NT2/D1 (cell line): ENCODE measurements around the gene EMILIN1.

Source experiments
- DNase-seq: peaks from one replicate; pipeline ENCODE4 v3.0.0-alpha.2; 2011; ENCODE audit warnings: low read depth, low spot score
- H3K27me3 ChIP-seq: 2 replicates; pipeline ENCODE4 v1.6.0; 2011; ENCODE audit warnings: mild to moderate bottlenecking; ENCODE audit not compliant: insufficient read length, insufficient read depth
- H3K36me3 ChIP-seq: 2 replicates; pipeline ENCODE4 v1.6.1; 2011; ENCODE audit warnings: mild to moderate bottlenecking, low read length, mixed read lengths; ENCODE audit not compliant: insufficient read depth, insufficient read length
- H3K4me1 ChIP-seq: 2 replicates; pipeline ENCODE4 v1.5.1; 2011; ENCODE audit not compliant: insufficient read depth, insufficient read length
- H3K4me3 ChIP-seq: 2 replicates; pipeline ENCODE4 v1.5.1; 2011; ENCODE audit warnings: low read depth; ENCODE audit not compliant: insufficient read length
- H3K9ac ChIP-seq: 2 replicates; pipeline ENCODE4 v1.6.0; 2011; ENCODE audit warnings: low read depth; ENCODE audit not compliant: insufficient read length
- H3K9me3 ChIP-seq: 2 replicates; pipeline ENCODE4 v1.5.1; 2011; ENCODE audit warnings: mild to moderate bottlenecking, low read length; ENCODE audit not compliant: insufficient read depth
- SUZ12 ChIP-seq: IDR thresholded peaks from 2 replicates; pipeline ENCODE4 v1.6.1; 2011; ENCODE audit not compliant: insufficient read length, insufficient read depth; ENCODE audit errors: extremely low read depth
- YY1 ChIP-seq: IDR thresholded peaks from 2 replicates; pipeline ENCODE4 v1.6.1; 2011; ENCODE audit not compliant: insufficient read length, insufficient read depth
- ZNF274 ChIP-seq: IDR thresholded peaks from 2 replicates; pipeline ENCODE4 v1.6.1; 2011; ENCODE audit warnings: mild to moderate bottlenecking, low read depth, low read length

EMILIN1 gene

DNA sequence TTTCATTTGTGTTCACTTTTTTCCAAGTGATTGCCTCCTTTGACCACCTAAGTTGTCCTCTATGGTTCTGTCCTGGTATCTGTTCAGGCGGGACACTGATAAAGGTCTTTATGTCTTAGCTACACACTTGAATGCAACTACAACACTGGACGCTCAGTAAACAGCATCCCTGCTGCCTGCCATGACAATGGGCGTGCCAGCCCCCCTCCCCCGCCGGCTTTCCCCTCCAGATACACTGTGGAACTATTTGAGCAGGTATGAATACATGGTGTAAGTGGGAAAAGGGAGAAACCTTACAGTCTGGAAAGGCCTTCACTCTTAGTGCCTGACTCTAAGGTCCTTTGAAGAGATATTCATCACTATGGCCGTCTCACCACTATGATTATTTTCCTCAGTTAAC lies 21.2 kb upstream of the EMILIN1 start:
- Histone ChIP-seq H3K27me3 (no peaks in the 10 kb centered on the region), H3K9me3 (no peaks in the 10 kb centered on the region), H3K4me1 (no peaks in the 10 kb centered on the region), H3K4me3 (no peak overlapping the region), H3K9ac (no peak overlapping the region), H3K36me3 (peaks cover 77% of the 10 kb centered on the region)
- TF ChIP-seq SUZ12 (no peak), ZNF274 (no peak), YY1 (no peak)
- no peak for DNase-seq

DNA sequence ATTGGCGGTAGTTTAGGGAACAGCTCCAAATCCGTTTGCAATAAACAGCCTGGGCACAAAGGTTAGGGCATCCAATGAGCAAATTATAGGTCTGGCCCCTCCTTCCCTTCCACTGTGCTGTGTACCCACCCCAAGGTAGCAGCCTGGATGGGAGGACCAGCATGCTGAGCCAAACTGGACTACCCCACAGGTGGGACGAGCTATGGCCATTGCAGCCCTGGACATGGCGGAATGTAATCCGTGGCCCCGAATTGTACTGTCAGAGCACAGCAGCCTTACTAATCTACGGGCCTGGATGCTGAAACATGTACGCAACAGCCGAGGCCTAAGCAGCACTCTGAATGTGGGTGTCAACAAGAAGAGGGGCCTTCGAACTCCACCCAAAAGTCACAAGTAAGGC lies 20.2 kb upstream of the EMILIN1 start:
- Histone ChIP-seq H3K4me3 (no peak overlapping the region), H3K9me3 (no peaks in the 10 kb centered on the region), H3K4me1 (no peaks in the 10 kb centered on the region), H3K36me3 (peaks cover 77% of the 10 kb centered on the region), H3K27me3 (no peaks in the 10 kb centered on the region), H3K9ac (no peak overlapping the region)
- no peak for DNase-seq
- no peak for TF ChIP-seq ZNF274
- TF ChIP-seq SUZ12, result no peak
- no peak for TF ChIP-seq YY1

DNA sequence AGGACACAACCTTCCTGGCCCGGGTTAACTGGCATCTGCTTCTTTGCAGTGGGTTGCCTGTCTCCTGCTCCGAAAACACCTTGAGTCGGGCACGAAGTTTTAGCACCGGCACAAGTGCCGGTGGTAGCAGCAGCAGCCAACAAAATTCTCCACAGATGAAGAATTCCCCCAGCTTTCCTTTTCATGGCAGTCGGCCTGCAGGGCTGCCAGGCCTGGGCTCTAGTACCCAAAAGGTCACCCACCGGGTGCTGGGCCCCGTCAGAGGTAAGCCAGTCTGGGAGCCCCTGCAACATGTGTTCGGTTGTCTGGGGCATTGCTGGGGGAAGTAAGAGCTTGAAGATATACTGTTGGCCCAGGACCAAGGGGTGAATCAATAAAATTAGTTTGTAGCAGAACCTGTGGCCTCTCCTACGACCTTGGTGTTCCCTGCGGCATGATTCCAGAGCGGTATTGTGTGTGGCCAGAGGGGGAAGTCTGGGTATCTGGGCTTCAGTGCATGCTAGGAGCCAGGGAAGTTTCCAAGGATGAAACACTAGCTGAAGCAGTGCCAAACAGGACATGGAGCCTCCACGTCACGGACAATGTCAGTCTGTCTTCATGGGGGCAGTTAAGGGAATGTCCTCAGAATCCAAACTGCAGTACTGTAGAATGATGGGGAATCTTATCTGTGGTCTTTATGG lies 19.1 kb upstream of the EMILIN1 start:
- H3K4me3 ChIP-seq, result no peak overlapping the region
- no peak overlapping the region for H3K9ac ChIP-seq
- H3K27me3 ChIP-seq, result no peaks in the 10 kb centered on the region
- H3K9me3 ChIP-seq, result no peaks in the 10 kb centered on the region
- peaks cover 69% of the 10 kb centered on the region for H3K36me3 ChIP-seq
- no peak for TF ChIP-seq ZNF274
- TF ChIP-seq YY1, result no peak
- no peak for TF ChIP-seq SUZ12
- no peak for DNase-seq
- no peaks in the 10 kb centered on the region for H3K4me1 ChIP-seq

DNA sequence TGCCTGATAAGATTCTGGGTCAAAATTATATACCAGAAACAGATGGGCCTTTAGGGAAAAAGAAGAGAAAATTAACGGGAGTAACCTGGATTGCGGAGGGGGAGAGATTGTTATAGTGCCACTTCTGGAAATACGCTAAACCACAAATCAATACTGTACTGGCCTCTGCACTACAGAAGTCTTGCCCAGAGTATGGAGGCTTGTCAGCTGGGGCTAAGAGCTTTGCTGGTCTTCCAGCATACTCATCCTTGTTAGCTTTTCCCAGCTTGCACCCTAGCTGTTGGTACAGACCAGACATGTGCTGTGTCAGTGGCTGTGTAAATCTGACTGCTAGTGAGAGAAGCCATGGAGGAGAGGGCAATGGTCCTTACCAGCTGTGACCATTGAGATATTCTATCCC lies 18.1 kb upstream of the EMILIN1 start:
- DNase-seq, result no peak
- no peaks in the 10 kb centered on the region for H3K27me3 ChIP-seq
- H3K4me3 ChIP-seq, result no peak overlapping the region
- H3K36me3 ChIP-seq, result peaks cover 64% of the 10 kb centered on the region
- no peaks in the 10 kb centered on the region for H3K4me1 ChIP-seq
- no peak overlapping the region for H3K9ac ChIP-seq
- TF ChIP-seq SUZ12, result no peak
- TF ChIP-seq YY1, result no peak
- no peak for TF ChIP-seq ZNF274
- H3K9me3 ChIP-seq, result no peaks in the 10 kb centered on the region

DNA sequence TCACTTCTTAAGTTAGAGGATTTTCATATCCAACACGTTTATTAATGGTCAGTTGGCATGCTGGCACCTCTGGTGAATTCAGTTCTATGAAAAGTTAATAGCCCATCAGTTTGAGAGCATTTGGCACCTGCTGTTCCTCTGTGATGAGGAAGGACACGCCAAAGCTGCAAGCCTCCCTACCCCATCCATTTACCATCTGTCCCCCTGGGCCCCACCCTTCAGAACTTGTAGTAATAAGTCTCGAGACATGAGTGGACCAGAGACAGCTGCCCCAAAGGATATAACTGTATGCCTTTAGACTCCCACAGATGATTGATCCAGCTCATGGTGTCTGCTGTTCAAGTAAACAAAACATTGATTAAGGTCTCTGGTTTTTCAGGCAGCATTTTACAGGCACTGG lies 13.3 kb upstream of the EMILIN1 start:
- H3K36me3 ChIP-seq, result peaks cover 56% of the 10 kb centered on the region
- no peak for DNase-seq

DNA sequence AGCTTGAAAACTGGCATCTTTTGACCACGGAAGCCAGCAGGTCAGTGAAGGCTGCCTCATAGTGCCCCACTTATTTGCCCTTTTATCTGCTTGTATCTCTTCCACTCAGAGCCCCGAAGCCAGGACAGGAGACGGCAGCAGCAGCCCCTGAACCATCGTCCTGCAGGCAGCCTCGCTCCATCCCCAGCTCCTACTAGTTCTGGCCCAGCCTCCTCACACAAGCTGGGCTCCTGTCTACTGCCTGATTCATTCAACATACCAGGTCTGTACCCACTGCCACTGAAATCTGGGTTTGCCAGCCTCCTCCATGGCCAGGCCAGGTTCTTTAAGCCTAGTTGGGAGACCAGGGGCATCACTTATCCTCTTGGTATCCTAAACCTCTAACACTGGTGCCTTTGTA lies 11.0 kb upstream of the EMILIN1 start:
- TF ChIP-seq YY1, result no peak
- TF ChIP-seq SUZ12, result no peak
- TF ChIP-seq ZNF274, result no peak
- Histone ChIP-seq H3K27me3 (no peaks in the 10 kb centered on the region), H3K4me1 (no peaks in the 10 kb centered on the region), H3K36me3 (peaks cover 59% of the 10 kb centered on the region), H3K9me3 (no peaks in the 10 kb centered on the region), H3K9ac (no peak overlapping the region), H3K4me3 (no peak overlapping the region)
- no peak for DNase-seq

More for the DNA sequence above, 13.3 kb upstream of the EMILIN1 start:
- TF ChIP-seq ZNF274, result no peak
- TF ChIP-seq YY1, result no peak
- TF ChIP-seq SUZ12, result no peak
- H3K4me1 ChIP-seq, result no peaks in the 10 kb centered on the region
- H3K9ac ChIP-seq, result no peak overlapping the region
- no peaks in the 10 kb centered on the region for H3K9me3 ChIP-seq
- H3K27me3 ChIP-seq, result no peaks in the 10 kb centered on the region
- no peak overlapping the region for H3K4me3 ChIP-seq

DNA sequence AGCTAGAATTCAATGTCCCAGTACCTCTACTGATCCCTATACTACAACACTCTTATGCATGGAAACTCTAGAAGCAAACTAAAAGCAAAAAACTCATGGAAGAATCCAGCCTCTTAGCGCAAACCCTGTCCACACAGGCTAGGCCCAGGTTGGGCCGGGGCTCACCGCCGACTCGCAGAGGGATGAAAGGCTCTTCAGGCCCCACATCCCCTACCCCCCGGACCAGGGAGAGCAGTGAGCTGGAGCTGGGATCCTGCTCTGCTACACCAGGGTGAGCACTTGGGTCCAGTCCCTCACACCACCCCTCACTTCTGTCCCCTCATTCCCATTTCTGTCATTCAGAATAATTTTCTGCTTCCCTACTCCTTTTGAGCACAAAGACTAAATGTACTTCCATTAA lies 9.0 kb upstream of the EMILIN1 start:
- Histone ChIP-seq H3K9me3 (no peaks in the 10 kb centered on the region), H3K36me3 (peaks cover 51% of the 10 kb centered on the region), H3K27me3 (no peaks in the 10 kb centered on the region), H3K4me1 (no peaks in the 10 kb centered on the region), H3K4me3 (no peak overlapping the region), H3K9ac (no peak overlapping the region)
- DNase-seq, result no peak
- TF ChIP-seq SUZ12 (no peak), YY1 (no peak), ZNF274 (no peak)
